Keratinocyte (primary cell): ENCODE data around the gene ZMIZ1. TPM values are rescaled to one million over a fixed set of nuclear protein-coding genes. Genes with fewer than 3 reads are reported as not detected.

ENCODE experiments used
- DNase-seq: peaks from one replicate; pipeline ENCODE4 v3.0.0-alpha.2; 2011; ENCODE audit warnings: low read depth, missing footprints, low spot score
- FAIRE-seq: peaks from 2 replicates; lab custom pipeline; 2011; peaks lifted over from hg19 to GRCh38; lab: Jason Lieb, UNC
- H2AFZ ChIP-seq: 2 replicates; pipeline ENCODE4 v1.6.0; 2012; ENCODE audit warnings: low read length, control low read depth, inconsistent platforms; ENCODE audit not compliant: control insufficient read depth
- H3K27ac ChIP-seq: 2 replicates; pipeline ENCODE4 v1.5.1; 2011; ENCODE audit warnings: low read length; ENCODE audit not compliant: control insufficient read depth, insufficient read depth
- H3K27me3 ChIP-seq: 3 replicates; pipeline ENCODE4 v1.6.0; 2011; ENCODE audit warnings: low read length; ENCODE audit not compliant: control insufficient read depth, insufficient read depth; ENCODE audit errors: extremely low read depth
- H3K36me3 ChIP-seq, 2 experiments: 2 replicates in 1 of 2; 3 replicates in 1 of 2; pipeline ENCODE4 v1.5.1; 2011; ENCODE audit warnings: low read length in 2 of 2, mild to moderate bottlenecking in 1 of 2; ENCODE audit not compliant: control insufficient read depth in 2 of 2, insufficient read depth in 2 of 2; ENCODE audit errors: extremely low read depth in 1 of 2
- H3K4me1 ChIP-seq: 3 replicates; pipeline ENCODE4 v1.5.1; 2011; ENCODE audit warnings: low read length; ENCODE audit not compliant: control insufficient read depth, insufficient read depth; ENCODE audit errors: extremely low read depth
- H3K4me2 ChIP-seq: 3 replicates; pipeline ENCODE4 v1.6.0; 2011; ENCODE audit warnings: low read depth, low read length; ENCODE audit not compliant: control insufficient read depth, insufficient read depth; ENCODE audit errors: extremely low read depth
- H3K4me3 ChIP-seq, 3 experiments: fragments of 200-600 bp in 1 of 3; sonication (generic) in 1 of 3; 2 replicates in 2 of 3; 3 replicates in 1 of 3; pipeline ENCODE4 v1.5.1; 2011 to 2016; ENCODE audit warnings: low read length in 3 of 3, mild to moderate bottlenecking in 3 of 3, control low read depth in 2 of 3, inconsistent platforms in 1 of 3, low read depth in 1 of 3, mixed read lengths in 1 of 3, mixed run types in 1 of 3, moderate library complexity in 1 of 3; ENCODE audit not compliant: control insufficient read depth in 2 of 3, insufficient read depth in 2 of 3; ENCODE audit errors: extremely low read depth in 1 of 3
- H3K79me2 ChIP-seq: 2 replicates; pipeline ENCODE4 v1.6.0; 2012; ENCODE audit warnings: low read length; ENCODE audit not compliant: control insufficient read depth, insufficient read depth
- H3K9ac ChIP-seq: 3 replicates; pipeline ENCODE4 v1.6.0; 2011; ENCODE audit warnings: low read length; ENCODE audit not compliant: control insufficient read depth, insufficient read depth; ENCODE audit errors: extremely low read depth
- H3K9me1 ChIP-seq: 3 replicates; pipeline ENCODE4 v1.6.0; 2011; ENCODE audit warnings: low read length; ENCODE audit not compliant: control insufficient read depth, insufficient read depth; ENCODE audit errors: extremely low read depth
- H3K9me3 ChIP-seq: 2 replicates; pipeline ENCODE4 v1.5.1; 2012; ENCODE audit warnings: low read depth, low read length; ENCODE audit not compliant: control insufficient read depth
- H4K20me1 ChIP-seq: 3 replicates; pipeline ENCODE4 v1.6.0; 2011; ENCODE audit warnings: low read length; ENCODE audit not compliant: control insufficient read depth, insufficient read depth; ENCODE audit errors: extremely low read depth
- EZH2 ChIP-seq: IDR thresholded peaks from one replicate; pipeline ENCODE4 v1.6.1; 2012; ENCODE audit warnings: inconsistent platforms, mild to moderate bottlenecking, low read length, moderate library complexity
- dilution Hi-C: fragments of 300-500 bp; cut with MboI; formaldehyde crosslinking; loops from one replicate; pipeline ENCODE4 v1.7.0; 2020; ENCODE audit warnings: low sequenced_read_pairs; ENCODE audit not compliant: extremely low pct_ligation_motif_present
- polyA plus RNA-seq, 5 experiments: library from polyadenylated mRNA; depleted of rRNA in 3 of 5; stranded (reverse) in 3 of 5; stranded (forward) in 1 of 5; unstranded in 1 of 5; fragments of >200 nt; gene quantifications; 1 replicate in 1 of 5; 2 replicates in 3 of 5; 3 replicates in 1 of 5; pipeline versions ENCODE4 v1.2.1 to v1.2.3, GENCODE V29; 2011 to 2012; ENCODE audit warnings: missing spikeins in 2 of 5, low read depth in 1 of 5, low replicate concordance in 1 of 5
- TF ChIP-seq, protein P1 (sequence below), 3 experiments: IDR thresholded peaks in 1 of 3; conservative IDR thresholded peaks in 1 of 3; optimal IDR thresholded peaks in 1 of 3; 2 replicates in 2 of 3; 3 replicates in 1 of 3; pipeline versions ENCODE3 to v1.5.1; 2011; ENCODE audit warnings: low read length in 3 of 3, mild to moderate bottlenecking in 3 of 3, moderate library complexity in 2 of 3, control low read depth in 1 of 3, inconsistent platforms in 1 of 3; ENCODE audit not compliant: insufficient read depth in 2 of 3; ENCODE audit errors: extremely low read depth in 1 of 3

The ZMIZ1 gene
- polyA plus RNA-seq, 1 donor (not counting 4 experiments of a cell fraction or from before 2014, with no cell fraction given): 1.8 TPM

DNA sequence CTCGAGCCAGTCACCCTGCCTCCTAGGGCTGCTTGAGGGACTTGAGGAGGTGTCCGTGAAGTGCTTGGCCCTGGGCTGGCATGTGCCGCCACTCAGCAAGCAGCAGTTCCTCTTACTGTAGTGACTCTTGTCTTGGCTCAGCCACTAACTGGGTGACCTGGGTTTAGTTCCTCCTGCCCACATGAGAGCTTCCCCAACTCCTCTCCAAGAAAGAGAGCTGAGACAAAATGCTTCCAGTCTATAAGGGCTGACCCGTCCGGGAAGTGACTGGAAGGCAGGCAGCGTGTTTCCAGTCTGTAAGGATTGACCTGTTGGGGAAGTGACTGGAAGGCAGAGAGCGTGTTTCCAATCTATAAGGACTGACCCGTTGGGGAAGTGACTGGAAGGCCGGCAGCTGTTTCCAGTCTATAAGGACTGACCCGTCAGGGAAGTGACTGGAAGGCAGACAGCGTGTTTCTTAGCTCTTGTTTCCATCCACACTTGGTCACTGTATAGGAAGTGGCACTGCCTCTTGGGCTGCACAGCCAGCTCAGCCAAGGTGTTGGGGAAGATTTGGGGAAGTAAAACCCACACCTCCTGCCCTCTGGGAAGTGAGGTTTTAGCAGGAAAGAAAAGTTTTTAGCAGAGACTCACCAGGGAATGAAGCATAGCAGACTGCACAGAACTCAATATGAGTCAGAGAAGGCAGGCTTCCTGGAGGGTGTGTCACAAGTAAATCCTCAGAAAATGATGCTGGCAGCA, 225.2 kb downstream of the ZMIZ1 start:
- TF ChIP-seq, protein P1, sequence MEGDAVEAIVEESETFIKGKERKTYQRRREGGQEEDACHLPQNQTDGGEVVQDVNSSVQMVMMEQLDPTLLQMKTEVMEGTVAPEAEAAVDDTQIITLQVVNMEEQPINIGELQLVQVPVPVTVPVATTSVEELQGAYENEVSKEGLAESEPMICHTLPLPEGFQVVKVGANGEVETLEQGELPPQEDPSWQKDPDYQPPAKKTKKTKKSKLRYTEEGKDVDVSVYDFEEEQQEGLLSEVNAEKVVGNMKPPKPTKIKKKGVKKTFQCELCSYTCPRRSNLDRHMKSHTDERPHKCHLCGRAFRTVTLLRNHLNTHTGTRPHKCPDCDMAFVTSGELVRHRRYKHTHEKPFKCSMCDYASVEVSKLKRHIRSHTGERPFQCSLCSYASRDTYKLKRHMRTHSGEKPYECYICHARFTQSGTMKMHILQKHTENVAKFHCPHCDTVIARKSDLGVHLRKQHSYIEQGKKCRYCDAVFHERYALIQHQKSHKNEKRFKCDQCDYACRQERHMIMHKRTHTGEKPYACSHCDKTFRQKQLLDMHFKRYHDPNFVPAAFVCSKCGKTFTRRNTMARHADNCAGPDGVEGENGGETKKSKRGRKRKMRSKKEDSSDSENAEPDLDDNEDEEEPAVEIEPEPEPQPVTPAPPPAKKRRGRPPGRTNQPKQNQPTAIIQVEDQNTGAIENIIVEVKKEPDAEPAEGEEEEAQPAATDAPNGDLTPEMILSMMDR (optimal IDR thresholded peaks at IDR 0.05 in 1 of 3, IDR thresholded peaks at IDR 0.05 in 1 of 3, conservative IDR thresholded peaks at IDR 0.05 in 1 of 3; ENCODE audit: extremely low read depth in 1 of 3, insufficient read depth in 2 of 3, low read length in 3 of 3): no peak
- TF ChIP-seq EZH2: no peak
- Histone ChIP-seq H2AFZ (no peak overlapping the region), H3K36me3 (peaks cover 7 to 16% of the 10 kb centered on the region in 2 experiments), H3K9ac (no peak overlapping the region), H3K9me1 (no peaks in the 10 kb centered on the region), H4K20me1 (no peaks in the 10 kb centered on the region), H3K79me2 (no peaks in the 10 kb centered on the region), H3K4me3 (no peak overlapping the region), H3K27ac (no peak overlapping the region), H3K9me3 (no peaks in the 10 kb centered on the region), H3K4me1 (peaks cover 23% of the 10 kb centered on the region), H3K4me2 (no peak overlapping the region), H3K27me3 (no peaks in the 10 kb centered on the region)
- dilution Hi-C loops: no loop called here
- peak; percentile 98 for FAIRE-seq
- DNase-seq: peak; percentile 42

DNA sequence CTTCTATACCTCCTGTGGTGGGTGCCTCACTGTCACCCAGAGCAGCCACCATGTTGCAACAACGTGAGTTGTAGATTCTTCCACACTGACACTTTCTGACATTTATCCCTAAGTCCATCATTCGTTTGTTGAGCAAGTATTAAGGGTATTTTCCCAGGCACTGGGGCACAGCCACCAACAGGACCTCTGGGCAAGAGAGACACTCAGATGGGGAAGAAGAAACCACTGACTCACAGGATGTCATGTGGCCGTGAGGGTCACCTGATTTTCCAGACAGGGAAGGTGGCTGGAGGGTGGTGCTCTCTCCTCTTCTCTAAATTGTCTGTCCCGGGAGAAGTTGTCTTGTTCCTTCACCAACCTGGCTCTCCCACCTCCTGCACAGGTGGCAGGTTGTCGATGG, 226.8 kb downstream of the ZMIZ1 start:
- peaks cover 26% of the 10 kb centered on the region for H3K4me1 ChIP-seq
- H3K27ac ChIP-seq: no peak overlapping the region
- H3K36me3 ChIP-seq: peaks cover 11 to 24% of the 10 kb centered on the region in 2 experiments
- no peak overlapping the region for H3K9ac ChIP-seq
- H4K20me1 ChIP-seq: no peaks in the 10 kb centered on the region
- H3K4me3 ChIP-seq: no peak overlapping the region
- FAIRE-seq (no peak), DNase-seq (no peak)
- no peaks in the 10 kb centered on the region for H3K27me3 ChIP-seq
- no peak overlapping the region for H2AFZ ChIP-seq
- TF ChIP-seq, protein P1 (optimal IDR thresholded peaks at IDR 0.05 in 1 of 3, IDR thresholded peaks at IDR 0.05 in 1 of 3, conservative IDR thresholded peaks at IDR 0.05 in 1 of 3; ENCODE audit: extremely low read depth in 1 of 3, insufficient read depth in 2 of 3, low read length in 3 of 3): no peak
- TF ChIP-seq EZH2: no peak
- dilution Hi-C loops: no loop called here
- H3K4me2 ChIP-seq: no peak overlapping the region
- no peaks in the 10 kb centered on the region for H3K79me2 ChIP-seq
- H3K9me1 ChIP-seq: peaks cover 2% of the 10 kb centered on the region
- no peaks in the 10 kb centered on the region for H3K9me3 ChIP-seq
